CD4-positive, alpha-beta T cell treated with Interleukin-1 beta for 1 hour (primary cell): Measurements from ENCODE around the gene MAPK8.

ENCODE experiments used
- DNase-seq, 2 donors: peaks; one replicate each; pipeline ENCODE4 v3.0.0-alpha.2; 2020 to 2022

Gene MAPK8

DNA sequence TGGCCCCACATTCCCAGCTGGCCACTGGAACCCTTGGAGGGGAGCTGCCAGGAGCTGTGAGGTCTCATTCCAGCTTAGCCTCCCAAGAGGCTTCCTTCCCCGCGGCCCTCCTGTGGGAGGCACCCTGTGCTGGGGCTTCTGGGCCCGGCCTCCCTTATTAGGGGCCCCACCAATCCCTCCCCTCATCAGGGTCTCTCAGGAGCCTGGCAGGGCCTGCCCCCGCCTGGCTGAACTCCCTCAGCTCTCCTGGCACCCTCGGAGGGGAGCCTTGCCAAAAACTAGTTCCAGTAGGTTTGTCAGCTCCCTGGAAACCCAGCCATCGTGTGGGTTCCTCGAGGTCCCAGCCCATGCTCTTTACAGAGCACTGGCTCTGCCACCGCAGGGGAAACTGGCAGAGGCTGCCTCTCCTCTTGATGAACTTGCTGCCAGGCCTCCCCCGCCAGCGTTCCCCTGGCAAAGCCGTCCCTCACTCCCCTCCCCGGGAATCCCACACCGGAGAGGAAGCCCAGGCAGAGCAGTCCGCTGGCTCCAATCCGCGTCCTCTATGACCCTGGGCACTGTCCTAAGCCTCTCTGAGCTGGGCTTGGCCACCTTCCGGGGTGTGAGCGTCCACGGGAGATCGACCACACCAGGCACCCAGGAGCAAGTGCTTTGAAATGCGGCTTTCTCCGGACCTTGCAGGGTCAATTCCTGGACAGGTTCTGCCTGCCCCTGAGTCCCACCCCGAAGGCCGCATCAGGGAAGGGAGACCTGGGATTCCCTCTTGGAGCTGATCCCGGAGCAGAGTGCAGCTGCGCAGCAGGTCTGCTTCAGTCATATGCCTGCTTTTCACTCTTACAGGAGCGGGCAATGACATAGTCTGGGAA is 158.6 kb downstream of the MAPK8 start:
- no peak for DNase-seq

GRCh38 chr10:48465860-48466521 is 159.5 kb downstream of the MAPK8 start:
- DNase-seq: no peak

DNA sequence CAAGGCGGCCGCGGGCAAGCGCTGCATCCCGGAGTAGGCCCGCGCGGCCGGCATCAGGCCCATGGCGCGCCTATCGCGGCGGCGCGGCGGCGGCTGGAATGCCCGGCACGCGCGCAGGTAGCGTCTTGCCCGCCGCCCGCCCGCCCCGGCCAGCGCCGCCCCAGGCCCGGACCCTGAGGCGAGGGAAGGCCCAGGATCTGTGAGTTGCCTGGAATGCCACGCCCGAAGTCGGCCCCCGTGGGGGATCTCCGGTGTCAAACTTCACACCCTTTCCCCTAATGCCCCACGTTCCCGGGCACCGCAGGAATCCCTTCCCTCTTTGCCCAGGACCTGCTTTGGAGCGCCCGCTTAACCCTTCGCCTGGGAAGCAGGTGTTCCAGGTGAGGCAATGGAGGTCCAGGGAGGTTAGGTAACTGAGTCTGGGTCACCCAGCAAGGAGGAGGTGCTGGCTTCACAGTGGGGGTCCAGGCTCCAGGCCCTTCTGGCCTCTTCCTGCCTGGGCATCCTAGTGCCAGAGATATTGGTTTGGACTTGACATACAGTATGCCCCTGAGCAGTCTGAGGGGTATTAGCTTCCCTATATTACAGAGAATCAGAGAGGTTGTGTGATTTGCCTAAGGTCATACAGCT is 160.2 kb downstream of the MAPK8 start:
- no peak for DNase-seq

- DNase-seq: no peak
Measured at GRCh38 chr10:48467669-48468068, 161.2 kb downstream of the MAPK8 start.

DNA sequence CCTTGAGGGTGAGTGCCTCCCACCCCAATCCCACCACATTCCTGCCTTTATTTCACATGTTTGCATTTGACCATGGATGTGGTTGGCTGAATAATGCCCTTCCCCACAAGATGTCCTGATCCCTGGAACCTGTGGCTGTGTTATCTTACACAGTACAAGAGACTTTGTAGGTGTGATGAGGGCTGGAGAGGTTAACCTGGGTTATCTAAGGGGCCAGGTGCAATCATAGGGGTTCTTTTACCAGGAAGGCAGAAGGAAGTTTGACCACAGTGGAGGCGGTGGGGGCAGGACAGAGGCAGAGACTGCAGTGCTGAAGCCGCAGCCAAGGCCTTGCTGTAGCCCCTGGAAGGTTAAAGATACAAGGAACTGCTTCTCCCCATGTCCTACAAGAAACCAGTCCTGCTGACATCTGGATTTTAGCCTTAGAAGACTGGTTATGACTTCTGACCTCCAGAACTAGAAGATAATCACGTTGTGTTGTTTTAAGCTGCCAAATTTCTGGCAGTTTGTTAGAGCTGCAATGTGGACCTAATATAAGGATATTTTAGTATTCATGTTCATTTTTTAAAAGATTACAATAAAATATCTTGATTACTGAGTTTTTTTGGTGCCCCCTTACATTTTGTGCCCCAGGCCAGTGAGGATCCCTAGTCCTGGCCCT is 161.8 kb downstream of the MAPK8 start:
- no peak for DNase-seq

DNA sequence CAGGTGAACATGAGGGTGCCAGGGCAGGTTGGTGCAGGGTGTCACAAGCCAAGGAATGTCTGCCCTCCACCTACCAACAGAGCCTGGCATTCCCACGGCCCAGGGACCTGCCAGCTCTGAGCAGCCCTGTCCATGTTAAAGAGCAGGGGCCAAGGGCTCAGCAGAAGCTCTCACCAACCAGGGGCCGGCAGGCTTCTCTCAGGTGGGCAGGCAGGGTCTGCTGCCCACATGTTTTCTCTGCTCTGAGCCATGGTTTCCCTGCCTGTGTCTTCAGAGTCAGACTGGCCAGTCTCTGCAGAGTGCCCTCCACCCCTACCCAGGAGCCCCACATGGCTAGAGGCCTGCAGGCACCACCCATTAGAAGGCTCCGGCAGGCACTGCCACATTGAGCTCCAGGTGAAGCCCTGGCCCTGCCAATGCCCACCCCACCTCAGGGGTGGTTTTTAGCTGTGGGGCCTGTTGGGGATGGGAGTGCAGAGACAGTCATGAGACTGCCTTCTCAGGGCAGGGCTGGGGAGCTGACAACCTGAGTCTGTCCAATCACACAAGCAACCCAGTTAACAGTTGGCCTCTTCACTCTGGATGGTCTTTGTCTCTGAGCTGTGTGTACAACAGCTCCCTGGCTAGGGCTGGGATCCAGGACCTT is 162.5 kb downstream of the MAPK8 start:
- DNase-seq: no peak

GRCh38 chr10:48469516-48470020 is 163.1 kb downstream of the MAPK8 start:
- DNase-seq: no peak

DNA sequence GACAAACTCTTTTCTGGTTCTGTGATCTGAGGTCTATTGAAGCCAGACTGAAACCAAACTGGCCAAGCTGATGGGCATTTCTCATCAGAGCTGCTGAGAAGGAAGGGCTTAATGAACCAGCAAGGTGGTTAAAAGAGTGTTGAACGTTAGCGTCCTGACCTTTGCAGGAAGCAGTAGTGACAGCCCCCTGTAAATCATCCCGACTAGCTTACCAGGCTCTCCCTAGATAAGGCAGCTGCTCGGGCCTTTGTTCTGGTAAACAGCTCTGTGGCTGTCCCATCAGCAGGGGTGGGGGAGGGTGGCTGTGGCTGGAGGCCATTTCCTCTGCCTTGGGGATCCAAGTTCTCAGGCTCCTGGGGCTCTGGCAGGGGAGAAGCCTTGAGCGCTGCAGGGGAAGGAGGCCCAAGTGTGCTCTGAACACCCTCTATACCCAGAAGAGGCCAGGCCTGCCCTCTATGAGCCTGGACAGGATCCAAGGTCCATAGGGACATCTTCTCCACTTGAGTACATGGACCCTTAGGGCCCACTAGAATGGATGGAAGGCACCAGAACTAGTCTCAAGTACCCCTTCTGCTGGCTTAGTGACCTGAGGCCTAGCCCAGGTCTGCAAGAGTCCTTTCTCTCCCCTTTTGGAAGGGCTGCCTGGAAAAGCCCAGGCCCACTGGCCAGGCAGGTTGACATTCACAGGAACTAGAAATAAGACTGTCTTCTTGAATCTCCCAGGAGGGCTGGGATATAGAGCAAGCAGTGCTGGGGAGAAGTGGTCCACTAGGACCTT is 163.8 kb downstream of the MAPK8 start:
- DNase-seq: no peak

GRCh38 chr10:48470893-48471805 is 164.7 kb downstream of the MAPK8 start:
- DNase-seq: no peak

DNA sequence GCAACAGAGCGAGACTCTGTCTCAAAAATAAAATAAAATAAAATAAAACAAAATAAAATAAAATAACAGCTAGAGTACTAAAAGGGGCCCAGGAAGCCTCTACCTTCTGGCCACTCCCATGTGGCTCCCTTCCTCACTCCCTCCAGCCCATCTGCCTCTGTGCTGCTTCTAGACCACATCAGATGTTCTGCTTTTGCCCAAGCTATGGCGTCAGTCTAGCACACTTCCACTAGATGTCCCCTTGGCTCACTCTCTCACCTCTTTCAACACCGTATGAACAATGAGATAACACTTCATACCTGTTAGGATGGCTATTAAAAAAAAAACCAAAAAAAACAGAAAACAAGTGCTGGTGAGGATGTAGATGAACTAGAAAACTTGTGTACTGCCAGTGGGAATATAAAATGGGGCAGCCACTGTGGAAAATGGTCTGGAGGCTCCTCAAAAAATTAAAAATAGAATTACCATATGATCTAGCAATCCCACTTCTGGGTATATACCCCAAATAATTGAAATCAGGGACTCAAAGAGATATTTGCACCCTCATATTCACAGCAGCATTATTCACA is 166.1 kb downstream of the MAPK8 start:
- no peak for DNase-seq

GRCh38 chr10:48473704-48474103 is 167.2 kb downstream of the MAPK8 start:
- no peak for DNase-seq

DNA sequence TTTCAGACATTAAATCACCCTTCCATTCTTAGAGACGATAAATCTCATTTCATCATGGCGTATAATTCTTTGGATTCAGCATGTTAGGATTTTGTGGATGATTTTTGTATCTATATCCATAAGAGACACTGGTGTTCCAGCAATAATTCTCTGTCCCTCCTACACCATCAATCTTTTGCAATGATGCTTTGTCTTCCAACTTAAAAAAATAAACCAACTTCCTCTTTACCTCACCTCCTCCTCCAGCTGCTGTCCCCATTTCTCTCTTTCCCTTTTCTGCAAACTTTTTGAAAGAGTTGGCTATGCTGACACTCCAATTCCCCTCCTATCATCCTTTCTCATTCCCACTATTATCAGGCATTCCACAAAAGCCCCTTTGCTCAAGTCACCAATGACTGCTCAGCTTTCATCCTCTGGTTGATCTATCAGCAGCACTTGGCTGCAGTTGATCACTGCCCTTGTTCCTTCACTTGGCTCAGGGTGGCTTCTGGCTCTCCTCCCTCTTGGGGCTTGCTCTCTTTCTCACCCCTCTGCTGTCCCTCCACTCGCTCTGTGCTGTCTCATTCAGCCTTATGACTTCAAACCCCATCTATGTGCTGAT is 168.4 kb downstream of the MAPK8 start:
- no peak for DNase-seq

DNA sequence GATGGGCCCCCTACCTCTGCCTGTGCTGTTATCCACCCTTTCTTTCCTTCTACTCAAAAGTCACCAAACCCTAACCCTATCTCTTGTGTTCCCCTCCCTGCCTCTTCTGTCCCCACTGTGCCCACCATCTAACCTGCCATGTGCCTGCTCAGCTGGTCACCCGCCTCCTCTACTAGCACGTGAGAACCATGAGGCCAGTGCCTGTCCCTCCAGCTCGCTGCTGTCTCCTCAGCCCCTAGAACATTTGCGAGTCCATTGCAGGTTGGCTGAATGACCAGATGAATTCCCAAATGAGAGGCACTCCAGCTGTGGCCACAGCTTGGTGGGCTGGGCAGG is 169.4 kb downstream of the MAPK8 start:
- no peak for DNase-seq

DNA sequence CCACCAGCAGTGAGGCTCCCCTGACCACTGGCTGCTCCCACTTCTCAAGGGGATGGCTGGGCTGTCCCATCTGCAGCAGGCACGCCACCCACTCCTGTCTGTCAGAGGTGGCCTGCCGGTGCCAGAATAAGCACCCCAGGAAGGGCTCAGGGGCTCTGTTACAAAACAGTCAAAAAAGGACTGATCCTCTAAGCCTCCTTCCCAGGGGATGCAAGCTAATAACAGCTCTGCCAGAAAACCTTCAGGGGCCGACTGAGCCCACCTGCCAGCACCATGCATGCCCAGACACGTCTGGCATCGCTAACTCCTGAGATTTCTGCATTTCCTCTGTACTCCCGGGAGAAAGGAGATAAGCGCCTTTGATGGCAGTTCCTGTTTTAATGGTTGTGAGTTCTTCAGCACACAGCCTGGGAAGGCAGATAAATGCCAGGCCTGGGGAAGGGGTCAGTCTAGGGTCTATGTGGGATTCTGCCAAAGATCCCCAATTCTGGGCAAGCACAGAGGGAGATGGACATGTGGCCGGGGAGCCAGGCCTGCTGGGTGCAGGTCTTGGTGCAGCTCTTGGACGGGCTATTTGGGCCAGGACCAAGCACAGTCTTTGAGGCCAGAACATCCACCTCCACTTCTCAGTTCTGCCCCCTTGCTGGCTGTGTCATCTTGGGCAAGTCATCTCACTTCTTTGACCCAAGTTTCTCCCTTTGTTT is 170.0 kb downstream of the MAPK8 start:
- DNase-seq: no peak

- DNase-seq: no peak
Measured at GRCh38 chr10:48477141-48477540, 170.7 kb downstream of the MAPK8 start.

DNA sequence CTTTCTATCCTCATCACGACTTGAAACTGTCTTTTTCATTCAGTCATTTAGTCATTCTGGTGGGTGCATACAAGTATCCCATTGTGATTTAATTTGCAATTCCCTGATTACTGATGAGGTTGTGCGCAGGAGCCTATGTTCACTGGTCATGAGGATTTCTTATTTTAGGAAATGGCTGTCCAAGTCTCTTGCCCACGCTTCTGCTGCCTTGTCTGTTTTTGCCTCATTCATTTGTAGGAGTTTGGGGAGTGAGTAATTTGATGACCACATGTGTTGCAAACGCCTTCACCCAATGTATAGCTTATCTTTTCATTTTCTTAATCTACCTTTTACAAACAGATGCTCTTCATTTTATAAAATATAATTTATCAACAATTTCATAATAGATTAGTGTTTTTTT is 171.1 kb downstream of the MAPK8 start:
- DNase-seq: no peak

GRCh38 chr10:48478469-48478868 is 172.0 kb downstream of the MAPK8 start:
- DNase-seq: no peak

DNA sequence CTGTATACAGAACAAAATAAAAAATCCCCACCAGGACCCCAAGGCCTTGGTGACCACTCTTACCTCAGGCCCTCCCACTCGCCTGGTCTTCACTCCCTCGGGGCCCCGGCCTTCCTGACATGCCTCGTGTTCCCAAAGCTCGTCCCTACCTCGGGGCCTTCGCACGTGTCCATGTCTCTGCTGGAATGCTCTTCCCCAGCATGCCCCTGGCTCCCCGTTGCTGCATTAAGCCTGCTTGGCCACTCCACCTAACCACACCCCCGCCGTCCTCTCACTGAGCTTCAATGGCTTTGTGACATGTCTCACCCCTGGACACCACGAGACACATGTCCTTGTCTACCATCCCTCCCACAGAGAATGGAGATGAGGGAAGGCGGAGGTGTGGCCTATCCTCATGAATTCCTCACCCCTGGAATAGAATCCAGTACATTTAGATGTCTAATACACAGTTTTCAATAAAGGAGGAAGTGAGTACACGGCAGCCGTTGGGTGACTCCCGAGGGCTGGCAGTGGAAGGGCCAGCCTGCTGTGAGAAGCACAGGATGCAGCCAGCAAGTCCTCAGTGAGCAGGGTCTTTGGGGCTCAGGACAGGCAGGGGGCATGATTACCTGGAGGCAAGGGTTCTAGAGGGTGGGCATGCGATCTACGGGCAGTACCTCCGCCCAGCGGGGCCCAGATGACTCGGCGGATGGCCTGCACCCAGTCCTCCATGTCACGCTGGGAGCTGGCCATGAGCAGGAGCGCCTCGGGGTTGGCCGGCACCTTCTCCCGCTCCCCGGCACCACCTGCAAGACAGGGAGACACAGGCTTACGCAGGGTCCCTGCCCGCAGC is 172.7 kb downstream of the MAPK8 start:
- no peak for DNase-seq
